Fibroblast of villous mesenchyme (primary cell): ENCODE results near the gene PLBD2. TPM values are rescaled to one million over a fixed set of nuclear protein-coding genes. Genes with fewer than 3 reads are reported as not detected.

ENCODE experiments used
- DNase-seq: peaks from one replicate; pipeline ENCODE4 v3.0.0-alpha.2; 2010; ENCODE audit warnings: low read depth
- H3K4me3 ChIP-seq: 2 replicates; pipeline ENCODE4 v1.5.1; 2011; ENCODE audit warnings: low read depth, mild to moderate bottlenecking, low read length
- total RNA-seq: library from RNA; depleted of rRNA; stranded (reverse); fragments of >200 nt; gene quantifications from 2 replicates; pipeline ENCODE4 v1.2.3, GENCODE V29; 2012
- TF ChIP-seq, protein P1 (sequence below): IDR thresholded peaks from 2 replicates; pipeline ENCODE4 v1.5.1; 2012; ENCODE audit warnings: low read depth, mild to moderate bottlenecking, low read length; ENCODE audit not compliant: insufficient read depth

The PLBD2 gene
- total RNA-seq, 1 donor = 27.6 TPM

DNA sequence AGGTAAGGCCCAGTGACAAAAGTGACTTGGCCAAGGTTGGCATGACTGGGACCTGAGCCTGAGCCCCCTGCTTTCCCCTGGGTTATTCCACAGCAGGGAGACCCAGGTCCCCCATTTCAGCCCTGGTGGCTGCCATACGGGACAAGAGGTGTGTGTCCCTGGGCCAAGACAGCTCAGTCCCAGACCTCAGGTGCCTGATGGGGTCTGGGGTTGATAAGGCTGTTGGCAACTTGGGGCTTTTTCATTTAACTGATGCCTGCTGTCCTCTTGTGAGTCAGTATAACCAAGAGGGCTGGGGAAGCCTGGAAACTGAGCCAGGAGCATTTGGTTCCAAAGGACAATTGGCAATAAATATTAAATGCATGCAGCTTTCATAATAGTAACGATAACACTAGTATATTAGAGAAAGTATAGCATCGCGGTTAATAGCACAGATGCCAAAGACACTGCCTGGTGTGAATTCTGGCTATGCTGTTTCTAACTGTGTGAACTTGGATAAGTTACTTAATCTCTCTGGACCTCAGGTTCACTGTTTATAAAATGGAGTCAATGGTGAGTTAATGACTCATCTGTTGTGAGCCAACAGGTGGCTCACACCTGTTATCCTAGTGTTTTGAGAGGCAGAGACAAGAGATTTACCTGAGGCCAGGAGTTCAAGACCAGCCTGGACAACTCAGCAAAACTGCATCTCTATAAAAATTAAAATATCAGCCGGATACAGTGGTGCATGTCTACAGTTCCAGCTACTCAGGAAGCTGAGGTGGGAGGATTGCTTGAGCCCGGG is 64.7 kb downstream of the PLBD2 start:
- DNase-seq = peak; percentile 13
- TF ChIP-seq, protein P1, sequence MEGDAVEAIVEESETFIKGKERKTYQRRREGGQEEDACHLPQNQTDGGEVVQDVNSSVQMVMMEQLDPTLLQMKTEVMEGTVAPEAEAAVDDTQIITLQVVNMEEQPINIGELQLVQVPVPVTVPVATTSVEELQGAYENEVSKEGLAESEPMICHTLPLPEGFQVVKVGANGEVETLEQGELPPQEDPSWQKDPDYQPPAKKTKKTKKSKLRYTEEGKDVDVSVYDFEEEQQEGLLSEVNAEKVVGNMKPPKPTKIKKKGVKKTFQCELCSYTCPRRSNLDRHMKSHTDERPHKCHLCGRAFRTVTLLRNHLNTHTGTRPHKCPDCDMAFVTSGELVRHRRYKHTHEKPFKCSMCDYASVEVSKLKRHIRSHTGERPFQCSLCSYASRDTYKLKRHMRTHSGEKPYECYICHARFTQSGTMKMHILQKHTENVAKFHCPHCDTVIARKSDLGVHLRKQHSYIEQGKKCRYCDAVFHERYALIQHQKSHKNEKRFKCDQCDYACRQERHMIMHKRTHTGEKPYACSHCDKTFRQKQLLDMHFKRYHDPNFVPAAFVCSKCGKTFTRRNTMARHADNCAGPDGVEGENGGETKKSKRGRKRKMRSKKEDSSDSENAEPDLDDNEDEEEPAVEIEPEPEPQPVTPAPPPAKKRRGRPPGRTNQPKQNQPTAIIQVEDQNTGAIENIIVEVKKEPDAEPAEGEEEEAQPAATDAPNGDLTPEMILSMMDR = no peak
- H3K4me3 ChIP-seq = peak overlapping the region; percentile 64

DNA sequence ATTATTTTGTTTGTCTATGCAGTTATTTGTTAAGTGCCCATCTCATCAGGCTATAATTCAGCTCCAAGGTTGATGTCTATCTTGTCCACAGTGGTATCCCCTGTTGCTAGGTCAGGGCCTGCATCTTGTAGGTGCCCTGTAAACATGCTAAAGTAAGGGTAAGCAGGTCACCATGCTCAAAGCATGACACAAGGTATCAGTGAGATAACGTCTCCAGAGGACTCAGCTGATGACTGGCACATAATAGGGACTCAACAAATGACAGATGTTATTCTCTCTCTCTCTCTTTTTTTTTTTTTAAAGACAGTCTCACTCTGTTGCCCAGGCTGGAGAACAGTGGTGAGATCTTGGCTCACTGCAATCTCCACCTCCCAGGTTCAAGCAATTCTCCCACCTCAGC is 66.1 kb downstream of the PLBD2 start:
- TF ChIP-seq, protein P1 = no peak
- DNase-seq = no peak
- H3K4me3 ChIP-seq = no peak overlapping the region

DNA sequence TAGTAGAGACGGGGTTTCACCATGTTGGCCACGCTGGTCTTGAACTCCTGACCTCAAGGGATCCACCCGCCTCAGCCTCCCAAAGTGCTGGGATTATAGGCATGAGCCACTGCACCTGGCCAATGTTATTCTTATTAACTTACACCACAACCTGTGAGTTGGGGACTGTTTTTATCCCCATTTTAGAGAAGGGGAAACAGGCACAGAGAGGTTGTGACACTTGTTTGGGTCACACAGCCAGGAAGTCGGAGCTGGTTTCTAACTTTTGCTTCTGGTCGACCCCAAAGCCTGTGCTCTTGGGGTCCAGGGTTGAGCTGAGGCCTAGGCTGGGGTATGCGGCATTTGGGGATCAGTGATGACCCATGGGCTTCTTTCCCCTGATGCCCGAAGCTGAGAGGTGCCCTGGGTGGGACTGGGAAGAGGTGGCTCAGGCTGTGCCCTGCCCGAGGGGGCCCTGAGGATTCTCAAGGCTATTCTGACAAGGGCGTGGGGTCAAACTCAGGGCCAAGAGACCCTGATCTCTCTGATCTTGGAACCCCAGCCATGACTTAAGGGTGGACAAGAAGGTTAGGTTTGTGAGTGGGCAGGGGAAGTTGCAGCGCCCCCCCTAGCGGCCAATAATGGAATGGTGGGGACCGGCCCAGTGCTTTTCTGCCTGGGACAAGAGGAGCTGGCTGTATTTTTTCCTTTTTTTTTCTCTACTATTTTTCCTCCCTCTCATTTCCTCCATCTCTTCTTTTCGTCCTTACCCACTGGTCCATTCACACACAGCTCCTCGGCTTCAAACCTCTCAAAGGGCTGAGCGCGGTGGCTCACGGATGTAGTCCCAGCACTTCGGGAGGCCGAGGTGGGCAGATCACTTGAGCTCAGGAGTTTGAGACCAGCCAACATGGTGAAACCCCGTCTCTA is 66.8 kb downstream of the PLBD2 start:
- peak; percentile 60 for DNase-seq
- TF ChIP-seq, protein P1 = peak; percentile 93
- no peak overlapping the region for H3K4me3 ChIP-seq

GRCh38 chr12:113425960-113426453 is 67.6 kb downstream of the PLBD2 start:
- H3K4me3 ChIP-seq = no peak overlapping the region
- DNase-seq = no peak
- TF ChIP-seq, protein P1 = no peak

GRCh38 chr12:113427882-113428281 is 69.5 kb downstream of the PLBD2 start:
- no peak overlapping the region for H3K4me3 ChIP-seq
- no peak for DNase-seq
- TF ChIP-seq, protein P1 = no peak

DNA sequence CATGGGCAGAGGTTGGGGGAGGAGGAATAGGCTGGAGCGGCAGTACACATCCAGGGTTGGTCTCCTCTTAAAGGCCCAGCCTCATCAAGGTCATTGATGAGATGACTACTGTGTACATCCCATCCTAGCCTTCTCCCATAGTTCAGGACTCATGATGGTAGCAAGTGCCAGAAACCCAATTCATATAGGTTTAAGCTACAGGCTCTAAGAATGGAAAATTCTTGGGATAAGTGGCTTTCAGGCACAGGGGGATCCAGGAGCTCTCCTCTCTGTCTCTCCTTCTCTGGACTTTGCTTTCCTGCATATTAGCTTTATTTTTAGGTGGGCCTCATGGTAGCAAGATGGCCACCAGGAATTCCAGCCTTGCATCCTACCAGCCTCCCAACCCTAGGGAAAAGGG is 70.1 kb downstream of the PLBD2 start:
- TF ChIP-seq, protein P1 = no peak
- no peak for DNase-seq
- no peak overlapping the region for H3K4me3 ChIP-seq
